ENCODE results near the gene SH3RF3.

- TF ChIP-seq TAF1 (IDR thresholded peaks at IDR 0.05; ENCODE audit: low read depth, low read length) (no peak), POLR2A (IDR thresholded peaks at IDR 0.05; ENCODE audit: low read depth, low read length) (no peak), POLR2AphosphoS5 (IDR thresholded peaks at IDR 0.05; ENCODE audit: low read depth, low read length) (no peak), PAX5 (IDR thresholded peaks at IDR 0.05; ENCODE audit: insufficient read depth, low read length, severe bottlenecking) (no peak), POU2F2 (IDR thresholded peaks at IDR 0.05; ENCODE audit: low read depth, low read length) (no peak)
Measured at GRCh38 chr2:109523536-109524361, 394.7 kb downstream of the SH3RF3 start.
